ENCODE measurements around the gene UHRF1.

Gene UHRF1

GRCh38 chr19:4977299-4978174 is 68.2 kb downstream of the UHRF1 start:
- Histone ChIP-seq H3K4me1 (ENCODE audit: control insufficient read depth in 5 of 5, insufficient read depth in 5 of 5, low read length in 5 of 5) (peaks cover 15 to 54% (median 54%) of the 10 kb centered on the region in 5 donors), H3K4me3 (ENCODE audit: low read depth in 1 of 5, low read length in 5 of 5) (peak overlapping the region in 4 of 5 donors; percentile 19 to 47 (median 42))

GRCh38 chr19:4979211-4979807 is 70.0 kb downstream of the UHRF1 start:
- Histone ChIP-seq H3K27me3 (ENCODE audit: control insufficient read depth in 5 of 5, insufficient read depth in 4 of 5, low read length in 5 of 5) (no peaks in the 10 kb centered on the region), H3K36me3 (ENCODE audit: control insufficient read depth in 5 of 5, insufficient read depth in 5 of 5, low read length in 5 of 5) (peaks cover 0 to 6% (median 3%) of the 10 kb centered on the region in 5 donors), H3K9ac (ENCODE audit: low read length in 5 of 5) (no peak overlapping the region), H3K27ac (ENCODE audit: low read depth, low read length) (no peak overlapping the region), H3K9me3 (ENCODE audit: control insufficient read depth in 5 of 5, low read length in 5 of 5) (no peaks in the 10 kb centered on the region), H3K4me1 (ENCODE audit: control insufficient read depth in 5 of 5, insufficient read depth in 5 of 5, low read length in 5 of 5) (peaks cover 15 to 62% (median 56%) of the 10 kb centered on the region in 5 donors), H3K4me3 (ENCODE audit: low read depth in 1 of 5, low read length in 5 of 5) (no peak overlapping the region)

More at GRCh38 chr19:4977299-4978174, 68.2 kb downstream of the UHRF1 start:
- no peaks in the 10 kb centered on the region for H3K27me3 ChIP-seq (ENCODE audit: control insufficient read depth in 5 of 5, insufficient read depth in 4 of 5, low read length in 5 of 5)
- peak overlapping the region; percentile 76 for H3K27ac ChIP-seq (ENCODE audit: low read depth, low read length)
- H3K9ac ChIP-seq (ENCODE audit: low read length in 5 of 5): peak overlapping the region in 1 of 5 donors; percentile 53
- H3K9me3 ChIP-seq (ENCODE audit: control insufficient read depth in 5 of 5, low read length in 5 of 5): no peaks in the 10 kb centered on the region
- H3K36me3 ChIP-seq (ENCODE audit: control insufficient read depth in 5 of 5, insufficient read depth in 5 of 5, low read length in 5 of 5): no peaks in the 10 kb centered on the region

- Histone ChIP-seq H3K9me3 (ENCODE audit: control insufficient read depth in 5 of 5, low read length in 5 of 5) (no peaks in the 10 kb centered on the region), H3K27me3 (ENCODE audit: control insufficient read depth in 5 of 5, insufficient read depth in 4 of 5, low read length in 5 of 5) (no peaks in the 10 kb centered on the region), H3K27ac (ENCODE audit: low read depth, low read length) (no peak overlapping the region), H3K9ac (ENCODE audit: low read length in 5 of 5) (no peak overlapping the region), H3K36me3 (ENCODE audit: control insufficient read depth in 5 of 5, insufficient read depth in 5 of 5, low read length in 5 of 5) (peaks cover 0 to 9% (median 3%) of the 10 kb centered on the region in 5 donors), H3K4me3 (ENCODE audit: low read depth in 1 of 5, low read length in 5 of 5) (no peak overlapping the region), H3K4me1 (ENCODE audit: control insufficient read depth in 5 of 5, insufficient read depth in 5 of 5, low read length in 5 of 5) (peaks cover 12 to 61% (median 50%) of the 10 kb centered on the region in 5 donors)
Measured at GRCh38 chr19:4980067-4980466, 70.8 kb downstream of the UHRF1 start.

- peaks cover 0 to 9% (median 3%) of the 10 kb centered on the region in 5 donors for H3K36me3 ChIP-seq (ENCODE audit: control insufficient read depth in 5 of 5, insufficient read depth in 5 of 5, low read length in 5 of 5)
- no peak overlapping the region for H3K9ac ChIP-seq (ENCODE audit: low read length in 5 of 5)
- no peak overlapping the region for H3K27ac ChIP-seq (ENCODE audit: low read depth, low read length)
- no peak overlapping the region for H3K4me3 ChIP-seq (ENCODE audit: low read depth in 1 of 5, low read length in 5 of 5)
- no peaks in the 10 kb centered on the region for H3K9me3 ChIP-seq (ENCODE audit: control insufficient read depth in 5 of 5, low read length in 5 of 5)
- H3K4me1 ChIP-seq (ENCODE audit: control insufficient read depth in 5 of 5, insufficient read depth in 5 of 5, low read length in 5 of 5): peaks cover 12 to 55% (median 40%) of the 10 kb centered on the region in 5 donors
- H3K27me3 ChIP-seq (ENCODE audit: control insufficient read depth in 5 of 5, insufficient read depth in 4 of 5, low read length in 5 of 5): no peaks in the 10 kb centered on the region
Measured at GRCh38 chr19:4980838-4981680, 71.8 kb downstream of the UHRF1 start.

GRCh38 chr19:4981681-4981958 is 72.3 kb downstream of the UHRF1 start:
- Histone ChIP-seq H3K27ac (ENCODE audit: low read depth, low read length) (no peak overlapping the region), H3K9me3 (ENCODE audit: control insufficient read depth in 5 of 5, low read length in 5 of 5) (no peaks in the 10 kb centered on the region), H3K27me3 (ENCODE audit: control insufficient read depth in 5 of 5, insufficient read depth in 4 of 5, low read length in 5 of 5) (no peaks in the 10 kb centered on the region), H3K36me3 (ENCODE audit: control insufficient read depth in 5 of 5, insufficient read depth in 5 of 5, low read length in 5 of 5) (peaks cover 0 to 9% (median 3%) of the 10 kb centered on the region in 5 donors), H3K4me1 (ENCODE audit: control insufficient read depth in 5 of 5, insufficient read depth in 5 of 5, low read length in 5 of 5) (peaks cover 8 to 50% (median 34%) of the 10 kb centered on the region in 5 donors), H3K9ac (ENCODE audit: low read length in 5 of 5) (no peak overlapping the region), H3K4me3 (ENCODE audit: low read depth in 1 of 5, low read length in 5 of 5) (no peak overlapping the region)

- Histone ChIP-seq H3K27ac (ENCODE audit: low read depth, low read length) (no peak overlapping the region), H3K36me3 (ENCODE audit: control insufficient read depth in 5 of 5, insufficient read depth in 5 of 5, low read length in 5 of 5) (peaks cover 0 to 9% (median 3%) of the 10 kb centered on the region in 5 donors), H3K4me3 (ENCODE audit: low read depth in 1 of 5, low read length in 5 of 5) (no peak overlapping the region), H3K9ac (ENCODE audit: low read length in 5 of 5) (no peak overlapping the region), H3K4me1 (ENCODE audit: control insufficient read depth in 5 of 5, insufficient read depth in 5 of 5, low read length in 5 of 5) (peaks cover 4 to 47% (median 30%) of the 10 kb centered on the region in 5 donors), H3K9me3 (ENCODE audit: control insufficient read depth in 5 of 5, low read length in 5 of 5) (no peaks in the 10 kb centered on the region), H3K27me3 (ENCODE audit: control insufficient read depth in 5 of 5, insufficient read depth in 4 of 5, low read length in 5 of 5) (no peaks in the 10 kb centered on the region)
Measured at GRCh38 chr19:4983346-4984105, 74.2 kb downstream of the UHRF1 start.

GRCh38 chr19:4984106-4984380 is 74.7 kb downstream of the UHRF1 start:
- H3K4me1 ChIP-seq (ENCODE audit: control insufficient read depth in 5 of 5, insufficient read depth in 5 of 5, low read length in 5 of 5): peaks cover 7 to 47% (median 30%) of the 10 kb centered on the region in 5 donors
- no peak overlapping the region for H3K4me3 ChIP-seq (ENCODE audit: low read depth in 1 of 5, low read length in 5 of 5)
- H3K9me3 ChIP-seq (ENCODE audit: control insufficient read depth in 5 of 5, low read length in 5 of 5): no peaks in the 10 kb centered on the region
- peaks cover 0 to 9% (median 3%) of the 10 kb centered on the region in 5 donors for H3K36me3 ChIP-seq (ENCODE audit: control insufficient read depth in 5 of 5, insufficient read depth in 5 of 5, low read length in 5 of 5)
- no peak overlapping the region for H3K9ac ChIP-seq (ENCODE audit: low read length in 5 of 5)
- H3K27ac ChIP-seq (ENCODE audit: low read depth, low read length): no peak overlapping the region
- no peaks in the 10 kb centered on the region for H3K27me3 ChIP-seq (ENCODE audit: control insufficient read depth in 5 of 5, insufficient read depth in 4 of 5, low read length in 5 of 5)

- no peaks in the 10 kb centered on the region for H3K27me3 ChIP-seq (ENCODE audit: control insufficient read depth in 5 of 5, insufficient read depth in 4 of 5, low read length in 5 of 5)
- H3K4me3 ChIP-seq (ENCODE audit: low read depth in 1 of 5, low read length in 5 of 5): no peak overlapping the region
- H3K4me1 ChIP-seq (ENCODE audit: control insufficient read depth in 5 of 5, insufficient read depth in 5 of 5, low read length in 5 of 5): peaks cover 7 to 43% (median 27%) of the 10 kb centered on the region in 5 donors
- H3K9ac ChIP-seq (ENCODE audit: low read length in 5 of 5): no peak overlapping the region
- H3K36me3 ChIP-seq (ENCODE audit: control insufficient read depth in 5 of 5, insufficient read depth in 5 of 5, low read length in 5 of 5): peaks cover 0 to 9% (median 3%) of the 10 kb centered on the region in 5 donors
- no peaks in the 10 kb centered on the region for H3K9me3 ChIP-seq (ENCODE audit: control insufficient read depth in 5 of 5, low read length in 5 of 5)
- H3K27ac ChIP-seq (ENCODE audit: low read depth, low read length): no peak overlapping the region
Measured at GRCh38 chr19:4984438-4984990, 75.2 kb downstream of the UHRF1 start.

- no peak overlapping the region for H3K4me3 ChIP-seq (ENCODE audit: low read depth in 1 of 5, low read length in 5 of 5)
- H3K27me3 ChIP-seq (ENCODE audit: control insufficient read depth in 5 of 5, insufficient read depth in 4 of 5, low read length in 5 of 5): no peaks in the 10 kb centered on the region
- no peak overlapping the region for H3K27ac ChIP-seq (ENCODE audit: low read depth, low read length)
- no peaks in the 10 kb centered on the region for H3K9me3 ChIP-seq (ENCODE audit: control insufficient read depth in 5 of 5, low read length in 5 of 5)
- peak overlapping the region in 1 of 5 donors; percentile 37 for H3K9ac ChIP-seq (ENCODE audit: low read length in 5 of 5)
- peaks cover 0 to 9% (median 3%) of the 10 kb centered on the region in 5 donors for H3K36me3 ChIP-seq (ENCODE audit: control insufficient read depth in 5 of 5, insufficient read depth in 5 of 5, low read length in 5 of 5)
- H3K4me1 ChIP-seq (ENCODE audit: control insufficient read depth in 5 of 5, insufficient read depth in 5 of 5, low read length in 5 of 5): peaks cover 7 to 43% (median 27%) of the 10 kb centered on the region in 5 donors
Measured at GRCh38 chr19:4985551-4985991, 76.3 kb downstream of the UHRF1 start.
